Stomach (tissue), 4 donors: Measurements from ENCODE around the gene TBCD.

Source experiments
- EP300 ChIP-seq: sonication (generic); formaldehyde crosslinking; IDR thresholded peaks from one replicate; pipeline ENCODE4 v1.6.1; 2017; ENCODE audit warnings: antibody characterized with exemption
- POLR2A ChIP-seq, 4 donors: fragments of 450-650 bp; IDR thresholded peaks; one replicate each; pipeline ENCODE4 v1.6.1; 2016; ENCODE audit warnings: antibody characterized with exemption in 4 of 4, control low read depth in 2 of 4, mild to moderate bottlenecking in 1 of 4, moderate library complexity in 1 of 4
- TF ChIP-seq, protein P1 (sequence below), 7 experiments: fragments of 450-650 bp in 4 of 7; fragments of 200-600 bp in 3 of 7; sonication (generic) in 3 of 7; IDR thresholded peaks; one replicate each; pipeline ENCODE4 v1.5.1; 2016 to 2019; ENCODE audit warnings: antibody characterized with exemption in 7 of 7, control low read depth in 2 of 7, mild to moderate bottlenecking in 1 of 7

GRCh38 chr17:82976982-82977488, 225.2 kb downstream of the TBCD start:
- TF ChIP-seq, protein P1, sequence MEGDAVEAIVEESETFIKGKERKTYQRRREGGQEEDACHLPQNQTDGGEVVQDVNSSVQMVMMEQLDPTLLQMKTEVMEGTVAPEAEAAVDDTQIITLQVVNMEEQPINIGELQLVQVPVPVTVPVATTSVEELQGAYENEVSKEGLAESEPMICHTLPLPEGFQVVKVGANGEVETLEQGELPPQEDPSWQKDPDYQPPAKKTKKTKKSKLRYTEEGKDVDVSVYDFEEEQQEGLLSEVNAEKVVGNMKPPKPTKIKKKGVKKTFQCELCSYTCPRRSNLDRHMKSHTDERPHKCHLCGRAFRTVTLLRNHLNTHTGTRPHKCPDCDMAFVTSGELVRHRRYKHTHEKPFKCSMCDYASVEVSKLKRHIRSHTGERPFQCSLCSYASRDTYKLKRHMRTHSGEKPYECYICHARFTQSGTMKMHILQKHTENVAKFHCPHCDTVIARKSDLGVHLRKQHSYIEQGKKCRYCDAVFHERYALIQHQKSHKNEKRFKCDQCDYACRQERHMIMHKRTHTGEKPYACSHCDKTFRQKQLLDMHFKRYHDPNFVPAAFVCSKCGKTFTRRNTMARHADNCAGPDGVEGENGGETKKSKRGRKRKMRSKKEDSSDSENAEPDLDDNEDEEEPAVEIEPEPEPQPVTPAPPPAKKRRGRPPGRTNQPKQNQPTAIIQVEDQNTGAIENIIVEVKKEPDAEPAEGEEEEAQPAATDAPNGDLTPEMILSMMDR (IDR thresholded peaks at IDR 0.05): no peak
- TF ChIP-seq POLR2A (IDR thresholded peaks at IDR 0.05) (no peak), EP300 (no peak)
